Stomach (tissue), 4 donors: ENCODE data around the gene ASMTL.

Experiments
- POLR2A ChIP-seq, 4 donors: fragments of 450-650 bp; IDR thresholded peaks; one replicate each; pipeline ENCODE4 v1.6.1; 2016; ENCODE audit warnings: antibody characterized with exemption in 4 of 4, control low read depth in 2 of 4, mild to moderate bottlenecking in 1 of 4, moderate library complexity in 1 of 4
- POLR2AphosphoS5 ChIP-seq, 3 donors: sonication (generic); formaldehyde crosslinking; IDR thresholded peaks; one replicate each; pipeline ENCODE4 v1.6.1; 2016; ENCODE audit warnings: antibody characterized with exemption in 3 of 3
- TF ChIP-seq, protein P1 (sequence below), 7 experiments: fragments of 450-650 bp in 4 of 7; fragments of 200-600 bp in 3 of 7; sonication (generic) in 3 of 7; IDR thresholded peaks; one replicate each; pipeline ENCODE4 v1.5.1; 2016 to 2019; ENCODE audit warnings: antibody characterized with exemption in 7 of 7, control low read depth in 2 of 7, mild to moderate bottlenecking in 1 of 7

DNA sequence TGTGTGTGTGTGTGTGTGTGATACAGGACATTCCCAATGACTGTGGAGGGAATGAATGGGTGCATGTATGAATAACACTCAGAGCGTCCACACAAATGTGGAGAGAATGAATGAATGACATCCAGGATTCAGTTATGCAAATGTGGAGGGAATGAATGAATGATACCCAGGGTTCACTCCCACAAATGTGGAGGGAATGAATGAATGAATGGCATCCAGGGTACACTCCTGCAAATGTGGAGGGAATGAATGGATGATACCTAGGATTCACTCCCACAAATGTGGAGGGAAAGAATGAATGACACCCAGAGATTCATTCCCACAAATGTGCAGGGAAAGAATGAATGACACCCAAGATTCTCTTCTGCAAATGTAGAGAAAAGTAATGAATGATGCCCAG is 36.0 kb upstream of the ASMTL start:
- TF ChIP-seq, protein P1, sequence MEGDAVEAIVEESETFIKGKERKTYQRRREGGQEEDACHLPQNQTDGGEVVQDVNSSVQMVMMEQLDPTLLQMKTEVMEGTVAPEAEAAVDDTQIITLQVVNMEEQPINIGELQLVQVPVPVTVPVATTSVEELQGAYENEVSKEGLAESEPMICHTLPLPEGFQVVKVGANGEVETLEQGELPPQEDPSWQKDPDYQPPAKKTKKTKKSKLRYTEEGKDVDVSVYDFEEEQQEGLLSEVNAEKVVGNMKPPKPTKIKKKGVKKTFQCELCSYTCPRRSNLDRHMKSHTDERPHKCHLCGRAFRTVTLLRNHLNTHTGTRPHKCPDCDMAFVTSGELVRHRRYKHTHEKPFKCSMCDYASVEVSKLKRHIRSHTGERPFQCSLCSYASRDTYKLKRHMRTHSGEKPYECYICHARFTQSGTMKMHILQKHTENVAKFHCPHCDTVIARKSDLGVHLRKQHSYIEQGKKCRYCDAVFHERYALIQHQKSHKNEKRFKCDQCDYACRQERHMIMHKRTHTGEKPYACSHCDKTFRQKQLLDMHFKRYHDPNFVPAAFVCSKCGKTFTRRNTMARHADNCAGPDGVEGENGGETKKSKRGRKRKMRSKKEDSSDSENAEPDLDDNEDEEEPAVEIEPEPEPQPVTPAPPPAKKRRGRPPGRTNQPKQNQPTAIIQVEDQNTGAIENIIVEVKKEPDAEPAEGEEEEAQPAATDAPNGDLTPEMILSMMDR (IDR thresholded peaks at IDR 0.05) = no peak
- no peak for TF ChIP-seq POLR2A (IDR thresholded peaks at IDR 0.05)
- TF ChIP-seq POLR2AphosphoS5 (IDR thresholded peaks at IDR 0.05) = no peak
